Activated CD4-positive, CD25-positive, alpha-beta regulatory T cell (primary cell): ENCODE results near the gene HRH4.

ENCODE experiments used
- DNase-seq, 4 experiments: peaks; one replicate each; lab custom pipeline; 2025; lab: John Stamatoyannopoulos, UW

The HRH4 gene

GRCh38 chr18:24506175-24506574 lies 45.7 kb downstream of the HRH4 start:
- no peak for DNase-seq

DNA sequence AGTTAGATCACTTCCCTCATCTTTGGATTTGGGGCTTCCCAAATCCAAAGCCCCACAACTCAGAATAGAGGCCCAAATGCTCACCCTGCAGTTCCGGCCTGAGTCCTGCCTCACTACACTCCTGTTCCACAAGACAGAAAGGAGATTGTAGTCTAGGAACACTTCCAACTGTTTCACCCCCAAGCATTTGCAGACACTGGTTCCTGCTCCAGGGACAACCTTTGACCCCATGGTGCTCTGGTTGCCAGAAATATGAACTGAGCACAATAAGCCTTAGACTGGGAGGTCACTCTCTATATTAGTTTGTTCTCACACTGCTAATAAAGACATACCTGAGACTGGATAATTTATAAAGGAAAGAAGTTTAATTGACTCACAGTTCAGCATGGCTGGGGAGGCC lies 49.0 kb downstream of the HRH4 start:
- no peak for DNase-seq

GRCh38 chr18:24514439-24514838 lies 54.0 kb downstream of the HRH4 start:
- DNase-seq: no peak

DNA sequence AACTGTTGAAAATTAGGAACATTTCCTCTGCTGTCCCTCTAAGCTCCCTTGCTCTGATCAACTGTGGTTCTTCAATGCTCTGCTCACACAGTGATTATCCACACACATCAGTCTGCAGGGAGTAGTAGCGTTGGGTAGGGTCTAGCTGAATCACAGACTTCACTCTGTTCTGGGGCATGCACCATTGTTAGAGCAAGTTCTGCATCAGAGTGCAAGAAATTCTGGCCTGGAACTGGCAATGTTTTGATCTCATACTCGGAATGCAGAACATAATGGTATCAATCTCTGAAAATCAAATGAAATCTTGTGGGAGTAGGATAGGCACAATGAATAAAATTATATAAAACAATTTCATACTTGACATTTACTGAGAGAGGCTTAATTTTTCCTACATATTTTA lies 55.3 kb downstream of the HRH4 start:
- no peak for DNase-seq

- DNase-seq: no peak
Measured at GRCh38 chr18:24516261-24516660, 55.8 kb downstream of the HRH4 start.

- DNase-seq: no peak
Measured at GRCh38 chr18:24517554-24517953, 57.1 kb downstream of the HRH4 start.

- DNase-seq: no peak
Measured at GRCh38 chr18:24518596-24518995, 58.2 kb downstream of the HRH4 start.
